ENCODE measurements around the gene ICAM3.

Gene ICAM3

DNA sequence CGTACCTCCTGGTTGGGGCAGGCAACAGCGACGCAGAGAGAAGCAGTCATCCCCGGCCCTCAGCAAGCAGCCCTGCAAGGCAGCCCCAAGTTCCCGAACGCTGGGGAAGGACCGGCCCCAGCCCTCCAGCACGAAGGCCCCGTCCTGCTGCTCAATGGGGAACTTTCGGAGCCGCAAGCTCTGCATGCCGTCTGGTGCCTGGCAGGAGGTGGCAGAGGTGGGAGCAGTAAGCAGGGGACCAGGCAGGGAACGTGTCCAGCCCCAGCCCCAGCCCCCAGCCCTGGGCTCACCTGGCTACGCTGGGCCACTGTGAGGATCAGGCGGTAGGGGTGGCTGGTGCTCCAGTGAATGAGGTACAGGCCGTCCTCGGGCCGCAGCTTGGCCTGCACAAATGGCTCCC, 22.8 kb upstream of the ICAM3 start:
- Histone ChIP-seq H3K79me2 (ENCODE audit: insufficient read depth, low read length) (no peaks in the 10 kb centered on the region), H4K20me1 (ENCODE audit: insufficient read depth, low read length) (no peaks in the 10 kb centered on the region), H3K4me3 (ENCODE audit: low read depth, low read length, poor library complexity, severe bottlenecking) (no peak overlapping the region), H3K27ac (ENCODE audit: low read depth, low read length, poor library complexity, severe bottlenecking) (no peak overlapping the region), H3F3A (ENCODE audit: insufficient read depth, low read length) (no peaks in the 10 kb centered on the region), H3K4me1 (ENCODE audit: insufficient read depth, low read length, severe bottlenecking) (no peaks in the 10 kb centered on the region), H2AFZ (ENCODE audit: low read length) (no peak overlapping the region), H3K36me3 (ENCODE audit: insufficient read depth, low read length) (peaks cover 79% of the 10 kb centered on the region), H3K9me3 (ENCODE audit: low read length) (no peaks in the 10 kb centered on the region), H3K4me2 (ENCODE audit: low read length) (no peak overlapping the region), H3K27me3 (ENCODE audit: insufficient read depth, low read length) (no peaks in the 10 kb centered on the region), H3K9ac (ENCODE audit: low read length) (no peak overlapping the region), H3K9me2 (ENCODE audit: low read depth, low read length) (no peaks in the 10 kb centered on the region)
- TF ChIP-seq, protein P1, sequence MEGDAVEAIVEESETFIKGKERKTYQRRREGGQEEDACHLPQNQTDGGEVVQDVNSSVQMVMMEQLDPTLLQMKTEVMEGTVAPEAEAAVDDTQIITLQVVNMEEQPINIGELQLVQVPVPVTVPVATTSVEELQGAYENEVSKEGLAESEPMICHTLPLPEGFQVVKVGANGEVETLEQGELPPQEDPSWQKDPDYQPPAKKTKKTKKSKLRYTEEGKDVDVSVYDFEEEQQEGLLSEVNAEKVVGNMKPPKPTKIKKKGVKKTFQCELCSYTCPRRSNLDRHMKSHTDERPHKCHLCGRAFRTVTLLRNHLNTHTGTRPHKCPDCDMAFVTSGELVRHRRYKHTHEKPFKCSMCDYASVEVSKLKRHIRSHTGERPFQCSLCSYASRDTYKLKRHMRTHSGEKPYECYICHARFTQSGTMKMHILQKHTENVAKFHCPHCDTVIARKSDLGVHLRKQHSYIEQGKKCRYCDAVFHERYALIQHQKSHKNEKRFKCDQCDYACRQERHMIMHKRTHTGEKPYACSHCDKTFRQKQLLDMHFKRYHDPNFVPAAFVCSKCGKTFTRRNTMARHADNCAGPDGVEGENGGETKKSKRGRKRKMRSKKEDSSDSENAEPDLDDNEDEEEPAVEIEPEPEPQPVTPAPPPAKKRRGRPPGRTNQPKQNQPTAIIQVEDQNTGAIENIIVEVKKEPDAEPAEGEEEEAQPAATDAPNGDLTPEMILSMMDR (IDR thresholded peaks at IDR 0.05; ENCODE audit: low read length): no peak
- no peak for TF ChIP-seq EZH2 (IDR thresholded peaks at IDR 0.05; ENCODE audit: borderline replicate concordance, low read length)

DNA sequence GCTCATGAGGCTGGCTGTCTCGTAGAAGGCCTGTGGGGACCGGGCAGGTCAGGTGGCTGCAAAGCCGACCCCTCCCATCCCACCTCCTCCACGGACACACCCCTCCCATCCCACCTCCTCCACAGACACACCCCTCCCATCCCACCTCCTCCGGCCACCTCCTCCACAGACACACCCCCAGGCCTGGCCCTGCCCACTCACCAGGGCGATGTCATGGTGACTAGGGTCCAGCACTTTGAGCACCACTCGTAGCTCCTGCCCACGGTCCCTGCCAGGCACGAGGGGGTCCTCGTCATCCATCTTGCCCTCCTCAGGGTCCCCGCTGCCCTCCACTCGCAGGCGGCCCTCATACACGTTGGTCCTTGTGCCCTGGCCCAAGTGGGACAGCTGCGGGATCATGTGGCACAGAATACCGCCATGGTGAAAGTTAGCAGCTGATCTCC, 22.2 kb upstream of the ICAM3 start:
- Histone ChIP-seq H3K9ac (ENCODE audit: low read length) (no peak overlapping the region), H4K20me1 (ENCODE audit: insufficient read depth, low read length) (no peaks in the 10 kb centered on the region), H3K79me2 (ENCODE audit: insufficient read depth, low read length) (no peaks in the 10 kb centered on the region), H3K4me3 (ENCODE audit: low read depth, low read length, poor library complexity, severe bottlenecking) (no peak overlapping the region), H2AFZ (ENCODE audit: low read length) (no peak overlapping the region), H3K36me3 (ENCODE audit: insufficient read depth, low read length) (peaks cover 79% of the 10 kb centered on the region), H3K4me1 (ENCODE audit: insufficient read depth, low read length, severe bottlenecking) (no peaks in the 10 kb centered on the region), H3K4me2 (ENCODE audit: low read length) (no peak overlapping the region), H3F3A (ENCODE audit: insufficient read depth, low read length) (no peaks in the 10 kb centered on the region), H3K27ac (ENCODE audit: low read depth, low read length, poor library complexity, severe bottlenecking) (no peak overlapping the region), H3K9me3 (ENCODE audit: low read length) (no peaks in the 10 kb centered on the region), H3K9me2 (ENCODE audit: low read depth, low read length) (no peaks in the 10 kb centered on the region), H3K27me3 (ENCODE audit: insufficient read depth, low read length) (no peaks in the 10 kb centered on the region)
- TF ChIP-seq, protein P1 (IDR thresholded peaks at IDR 0.05; ENCODE audit: low read length): no peak
- no peak for TF ChIP-seq EZH2 (IDR thresholded peaks at IDR 0.05; ENCODE audit: borderline replicate concordance, low read length)

DNA sequence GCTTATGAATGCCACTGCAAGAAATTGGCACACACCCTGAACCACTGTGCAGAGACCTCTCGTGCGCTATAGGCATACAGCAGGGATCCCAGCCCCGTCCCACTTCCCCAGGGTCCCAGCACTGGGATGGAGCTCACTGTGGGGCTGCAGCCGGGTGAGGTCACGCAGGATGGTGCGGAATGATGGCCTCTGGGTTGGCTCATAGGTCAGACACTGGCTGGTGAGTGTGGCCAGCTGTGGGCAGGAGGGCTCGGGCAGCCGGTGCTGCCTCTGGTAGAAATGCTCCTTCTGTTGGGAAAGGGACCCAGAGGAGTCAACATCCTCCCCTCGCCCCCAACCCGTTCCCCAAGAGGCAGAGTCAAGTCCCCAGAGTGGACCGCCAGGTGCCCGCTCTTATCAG, 17.0 kb upstream of the ICAM3 start:
- Histone ChIP-seq H3K9me3 (ENCODE audit: low read length) (no peaks in the 10 kb centered on the region), H3F3A (ENCODE audit: insufficient read depth, low read length) (no peaks in the 10 kb centered on the region), H3K27ac (ENCODE audit: low read depth, low read length, poor library complexity, severe bottlenecking) (no peak overlapping the region), H4K20me1 (ENCODE audit: insufficient read depth, low read length) (no peaks in the 10 kb centered on the region), H3K4me2 (ENCODE audit: low read length) (no peak overlapping the region), H3K4me1 (ENCODE audit: insufficient read depth, low read length, severe bottlenecking) (no peaks in the 10 kb centered on the region), H2AFZ (ENCODE audit: low read length) (no peak overlapping the region), H3K9me2 (ENCODE audit: low read depth, low read length) (no peaks in the 10 kb centered on the region), H3K4me3 (ENCODE audit: low read depth, low read length, poor library complexity, severe bottlenecking) (no peak overlapping the region), H3K36me3 (ENCODE audit: insufficient read depth, low read length) (peaks cover 69% of the 10 kb centered on the region), H3K9ac (ENCODE audit: low read length) (no peak overlapping the region), H3K79me2 (ENCODE audit: insufficient read depth, low read length) (no peaks in the 10 kb centered on the region), H3K27me3 (ENCODE audit: insufficient read depth, low read length) (no peaks in the 10 kb centered on the region)
- TF ChIP-seq, protein P1 (IDR thresholded peaks at IDR 0.05; ENCODE audit: low read length): no peak
- no peak for TF ChIP-seq EZH2 (IDR thresholded peaks at IDR 0.05; ENCODE audit: borderline replicate concordance, low read length)
